Testis (tissue), 2 donors: ENCODE measurements around the gene PSMC3.

Source experiments
- POLR2A ChIP-seq: fragments of 450-650 bp; IDR thresholded peaks from one replicate; pipeline ENCODE4 v1.6.1; 2017; ENCODE audit warnings: antibody characterized with exemption, mild to moderate bottlenecking, moderate library complexity
- TF ChIP-seq, protein P1 (sequence below), 3 experiments: fragments of 450-650 bp in 2 of 3; fragments of 200-600 bp in 1 of 3; sonication (generic) in 1 of 3; IDR thresholded peaks; one replicate each; pipeline ENCODE4 v1.5.1; 2016 to 2019; ENCODE audit warnings: antibody characterized with exemption in 3 of 3, mild to moderate bottlenecking in 2 of 3, moderate library complexity in 1 of 3

DNA sequence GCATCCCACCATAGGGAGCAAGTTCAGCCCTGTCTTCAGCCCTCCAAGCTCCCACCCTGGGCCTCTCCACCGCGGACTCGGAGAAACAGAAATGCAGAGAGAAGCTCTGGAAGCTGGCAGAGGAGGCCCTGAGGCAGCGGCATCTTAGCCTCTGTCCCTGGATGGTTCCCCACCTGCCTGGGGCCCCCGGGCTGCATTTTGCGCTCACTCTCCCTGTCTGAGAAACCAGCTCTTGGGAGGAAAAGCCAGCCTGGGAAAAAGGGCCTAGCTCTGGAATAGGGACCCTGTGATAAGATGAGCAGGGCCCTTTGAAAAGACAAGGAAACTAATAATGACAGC lies 35.8 kb downstream of the PSMC3 start:
- TF ChIP-seq, protein P1, sequence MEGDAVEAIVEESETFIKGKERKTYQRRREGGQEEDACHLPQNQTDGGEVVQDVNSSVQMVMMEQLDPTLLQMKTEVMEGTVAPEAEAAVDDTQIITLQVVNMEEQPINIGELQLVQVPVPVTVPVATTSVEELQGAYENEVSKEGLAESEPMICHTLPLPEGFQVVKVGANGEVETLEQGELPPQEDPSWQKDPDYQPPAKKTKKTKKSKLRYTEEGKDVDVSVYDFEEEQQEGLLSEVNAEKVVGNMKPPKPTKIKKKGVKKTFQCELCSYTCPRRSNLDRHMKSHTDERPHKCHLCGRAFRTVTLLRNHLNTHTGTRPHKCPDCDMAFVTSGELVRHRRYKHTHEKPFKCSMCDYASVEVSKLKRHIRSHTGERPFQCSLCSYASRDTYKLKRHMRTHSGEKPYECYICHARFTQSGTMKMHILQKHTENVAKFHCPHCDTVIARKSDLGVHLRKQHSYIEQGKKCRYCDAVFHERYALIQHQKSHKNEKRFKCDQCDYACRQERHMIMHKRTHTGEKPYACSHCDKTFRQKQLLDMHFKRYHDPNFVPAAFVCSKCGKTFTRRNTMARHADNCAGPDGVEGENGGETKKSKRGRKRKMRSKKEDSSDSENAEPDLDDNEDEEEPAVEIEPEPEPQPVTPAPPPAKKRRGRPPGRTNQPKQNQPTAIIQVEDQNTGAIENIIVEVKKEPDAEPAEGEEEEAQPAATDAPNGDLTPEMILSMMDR (IDR thresholded peaks at IDR 0.05): no peak
- TF ChIP-seq POLR2A: no peak
